DLD1 (cell line): ENCODE measurements around the gene RXRG.

ENCODE experiments used
- in situ Hi-C: cut with HindIII; loops from 2 replicates; pipeline ENCODE4 v1.10.0; 2017; ENCODE audit warnings: low sequenced_read_pairs

The RXRG gene

DNA sequence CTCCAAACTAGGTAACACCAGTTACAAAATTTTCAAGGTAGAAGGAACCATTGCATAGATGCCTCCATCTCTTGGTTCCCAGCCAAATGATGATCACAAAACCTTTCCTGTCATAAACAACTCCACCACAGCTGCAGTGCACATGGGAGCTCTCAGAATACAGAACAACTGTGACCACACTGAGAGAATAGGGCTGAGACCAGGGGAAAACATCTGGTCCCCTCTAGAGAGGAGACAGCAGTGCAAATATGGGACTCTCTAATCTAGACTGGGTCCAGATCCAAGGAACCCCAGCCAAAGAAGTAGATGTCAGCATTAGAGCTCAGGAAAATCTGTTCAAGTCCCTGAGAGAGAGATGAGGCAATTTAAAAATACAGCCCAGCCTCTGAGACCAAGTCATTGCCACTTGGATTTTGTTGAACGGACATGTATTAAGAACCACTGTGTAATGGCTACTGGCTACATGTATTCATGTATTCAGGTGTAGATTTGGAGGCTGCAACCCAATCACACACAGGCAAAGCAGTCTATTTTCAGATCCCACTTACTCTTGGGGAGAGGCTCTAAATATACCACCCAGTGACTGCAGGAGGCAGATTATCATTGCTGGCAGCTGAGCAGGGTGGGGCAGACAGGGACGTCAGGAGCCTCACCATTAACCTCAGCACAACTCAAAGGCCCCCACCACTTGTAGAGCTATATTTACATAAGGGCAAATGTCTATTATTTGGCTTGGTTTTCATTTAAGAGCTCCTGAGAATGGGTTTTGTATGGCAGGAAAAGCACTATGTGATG is 7.6 kb upstream of the RXRG start:
- in situ Hi-C loops: no loop called here

DNA sequence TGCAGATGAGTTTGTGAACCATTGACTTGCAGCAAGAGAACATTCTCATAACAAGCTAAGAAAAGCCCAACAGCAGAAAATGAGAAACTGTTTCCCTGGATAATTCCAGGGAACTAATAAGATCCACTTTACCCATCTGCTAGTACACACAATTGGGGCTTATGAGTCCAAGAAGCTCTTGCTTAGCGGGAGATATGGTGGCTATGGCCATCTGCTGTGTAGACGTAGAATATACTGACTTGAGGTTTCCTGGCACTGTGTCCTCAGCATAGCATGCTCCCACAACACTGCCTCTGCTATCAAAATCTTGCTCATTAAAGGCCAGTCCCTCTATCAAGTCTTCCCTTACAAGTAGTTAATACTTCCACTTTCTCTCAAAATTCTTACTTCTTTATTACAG is 6.8 kb upstream of the RXRG start:
- in situ Hi-C loops: no loop called here

DNA sequence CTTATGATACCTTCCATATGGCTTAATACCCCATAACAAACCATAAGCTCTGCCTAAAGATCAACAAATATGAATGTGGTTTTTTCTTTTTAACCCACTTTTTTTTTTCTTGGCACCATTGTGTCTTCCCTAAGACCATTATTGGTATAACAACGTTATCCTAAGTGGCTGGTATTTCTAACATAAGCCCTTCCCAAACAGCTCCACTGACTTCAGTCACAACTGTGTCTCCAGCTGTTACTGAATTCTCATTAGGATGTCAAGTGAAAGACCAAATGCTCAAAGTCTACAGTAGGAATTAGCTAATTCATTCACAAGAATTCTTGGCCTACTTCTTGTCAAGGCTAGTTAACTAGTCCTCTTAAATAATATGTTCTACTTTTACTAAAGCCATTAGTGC is 4.2 kb upstream of the RXRG start:
- in situ Hi-C loops: no loop called here

DNA sequence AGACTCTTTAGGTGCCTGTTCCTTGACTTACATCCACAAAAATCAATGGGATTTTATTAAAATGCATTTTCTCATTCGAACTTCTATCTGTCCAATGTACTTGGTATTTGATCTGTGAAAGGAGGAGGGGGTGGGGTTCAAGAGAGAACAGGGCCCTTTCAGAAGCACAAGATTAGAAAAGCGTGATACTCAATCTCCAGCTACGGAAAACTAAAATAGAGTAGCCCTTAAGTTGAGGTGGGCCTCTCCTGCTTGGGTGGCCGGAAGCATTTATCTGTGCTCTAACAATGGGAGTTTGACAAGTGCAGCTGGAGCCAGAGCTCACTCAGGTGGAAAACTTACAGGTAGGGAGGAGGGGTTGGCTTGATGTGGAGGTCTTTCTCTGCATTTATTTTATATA is 462 bp upstream of the RXRG start:
- in situ Hi-C loops: no loop called here

DNA sequence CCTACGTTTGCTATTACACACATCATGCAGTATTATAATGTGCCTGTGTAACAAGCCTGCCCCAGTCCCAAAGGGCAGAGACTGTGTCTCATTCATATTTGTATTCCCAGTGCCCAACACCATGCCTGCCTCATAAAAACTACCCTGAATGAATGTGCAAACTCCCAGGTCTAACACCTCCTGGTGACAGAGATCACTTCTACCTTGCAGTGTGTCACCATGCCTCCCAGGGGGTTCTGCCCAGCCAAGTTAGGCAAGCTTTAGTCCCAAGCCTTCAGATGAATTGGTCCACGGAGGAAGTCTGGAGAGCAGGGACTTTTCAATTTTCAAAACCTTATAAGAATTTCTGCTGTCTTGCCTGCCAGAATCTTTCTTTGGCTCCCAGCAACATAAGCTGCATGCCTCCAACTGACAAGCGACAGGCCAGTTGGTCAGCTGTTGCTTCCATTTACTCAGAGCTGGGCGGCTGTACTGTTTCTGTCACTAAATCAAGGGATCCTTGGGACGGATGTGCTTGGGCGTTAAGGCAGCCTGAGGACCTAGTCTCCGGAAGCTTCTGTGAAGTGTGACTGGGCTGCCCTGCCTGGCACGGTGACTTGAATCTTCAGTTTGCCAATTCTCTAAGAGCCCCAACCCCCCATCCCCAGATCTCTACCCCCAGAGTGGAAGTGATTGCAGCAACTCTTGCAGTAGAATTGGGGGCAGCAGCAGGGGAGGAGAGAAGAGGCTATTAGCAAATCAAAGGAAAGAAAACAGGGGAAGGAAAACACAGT is 1.2 kb downstream of the RXRG start:
- in situ Hi-C loops: no loop called here

DNA sequence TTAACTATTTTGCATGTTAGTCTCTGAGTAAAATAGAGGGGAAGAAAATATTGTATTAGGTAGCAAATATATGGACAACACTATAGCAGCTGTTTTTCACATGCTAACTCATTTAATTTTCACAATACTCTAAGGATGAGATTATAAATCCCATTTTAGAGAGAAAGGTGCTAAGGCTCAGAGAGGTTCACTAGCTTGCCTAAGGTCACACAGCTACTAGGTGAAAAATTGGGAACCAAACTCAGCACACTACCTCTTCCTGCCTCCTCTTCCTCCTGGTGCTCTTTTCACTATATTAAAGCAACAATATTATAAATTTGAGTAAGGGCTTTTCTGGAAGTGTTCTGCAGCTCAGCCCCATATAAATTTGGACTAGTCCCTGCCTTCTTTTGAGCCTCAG is 2.3 kb downstream of the RXRG start:
- in situ Hi-C loops: no loop called here

DNA sequence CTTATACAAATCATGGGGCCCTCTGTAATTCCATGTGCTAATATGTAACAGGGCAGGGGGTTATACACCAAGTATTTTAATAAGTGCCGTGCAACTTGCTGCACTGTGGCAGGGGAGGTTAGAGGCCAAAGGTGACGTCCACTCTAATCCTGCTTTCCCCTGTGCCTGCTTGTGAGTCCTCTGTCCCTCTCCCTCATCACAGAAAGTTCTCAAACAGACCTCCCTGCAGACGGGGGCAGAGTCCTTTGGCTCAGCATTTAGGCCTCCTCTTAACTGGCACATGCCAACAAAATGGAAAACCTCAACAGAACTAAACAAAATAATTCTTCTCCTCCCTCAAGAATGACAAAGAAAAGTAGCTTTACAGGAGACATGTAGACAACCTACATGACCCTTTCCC is 2.9 kb downstream of the RXRG start:
- in situ Hi-C loops: no loop called here

DNA sequence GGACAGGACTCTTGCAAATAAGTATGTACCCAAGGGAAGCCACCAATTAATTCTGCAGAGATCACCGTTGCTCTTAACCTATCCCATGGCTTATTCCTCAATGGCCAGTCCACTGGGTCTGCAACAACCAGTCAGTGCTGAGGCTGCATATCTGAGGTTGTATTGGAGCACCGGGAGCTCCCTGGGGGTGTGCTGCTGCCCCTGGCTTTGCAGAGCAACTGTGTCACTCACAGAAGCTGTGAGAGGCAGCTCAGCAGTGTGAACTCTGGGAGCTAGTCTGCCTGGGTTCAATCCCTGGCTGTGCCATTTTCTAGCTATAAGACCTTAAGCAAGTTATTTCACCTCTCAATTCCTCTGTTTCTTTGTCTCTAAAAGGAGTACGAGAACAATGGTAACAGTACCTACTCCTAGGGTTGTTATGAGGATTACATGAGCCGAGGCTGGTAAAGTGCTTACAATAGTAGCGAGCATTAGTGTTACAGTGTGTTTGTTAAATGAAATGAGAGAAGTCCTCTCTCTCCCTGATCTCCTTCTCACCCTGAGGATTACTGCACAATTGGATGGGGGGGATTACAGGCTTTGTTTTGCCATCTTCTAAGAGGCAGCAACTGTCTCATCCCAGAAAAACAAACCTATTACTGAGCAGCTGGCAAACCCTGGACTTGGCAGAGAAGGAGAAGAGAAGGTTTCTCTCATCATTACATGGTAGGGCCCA is 3.6 kb downstream of the RXRG start:
- in situ Hi-C loops: no loop called here

DNA sequence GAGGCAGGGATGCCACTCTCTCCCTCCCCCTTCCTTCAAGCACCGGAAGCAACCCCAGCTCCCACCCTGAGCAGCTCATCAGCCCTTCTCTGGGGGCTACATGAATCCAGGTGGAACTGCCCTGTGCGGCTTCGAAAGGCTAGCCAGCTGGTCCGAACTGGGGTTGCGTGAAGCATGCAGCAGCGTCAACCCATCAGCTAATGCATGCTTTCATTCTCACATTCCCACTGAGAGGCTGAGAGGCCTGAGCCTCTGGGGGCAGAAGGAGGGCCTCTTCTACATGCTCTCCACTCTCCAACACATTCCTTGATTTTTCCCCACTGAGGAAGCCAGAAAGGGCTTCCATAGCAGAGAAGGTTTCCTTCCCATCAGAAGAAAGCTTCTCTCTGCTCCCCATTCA is 5.6 kb downstream of the RXRG start:
- in situ Hi-C loops: no loop called here

DNA sequence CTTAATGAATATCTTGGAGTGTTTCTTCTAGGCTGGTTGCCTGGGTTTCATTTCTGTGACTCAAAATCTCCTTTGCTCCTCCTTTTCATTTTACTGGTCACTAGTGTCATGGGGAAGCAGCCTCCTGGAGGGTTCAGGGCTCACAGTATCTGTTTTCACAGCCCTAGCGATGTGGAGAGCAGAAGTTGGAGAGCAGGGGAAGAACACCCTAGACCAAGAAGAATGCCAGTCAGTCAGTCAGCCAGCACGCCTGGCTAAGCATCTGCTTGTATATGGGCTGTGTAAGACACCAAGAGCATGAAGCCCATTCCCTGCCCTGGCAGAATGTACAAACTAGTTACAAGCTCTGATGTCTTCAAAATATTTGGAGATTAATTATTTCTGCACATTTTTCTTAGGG is 7.9 kb downstream of the RXRG start:
- in situ Hi-C loops: no loop called here

DNA sequence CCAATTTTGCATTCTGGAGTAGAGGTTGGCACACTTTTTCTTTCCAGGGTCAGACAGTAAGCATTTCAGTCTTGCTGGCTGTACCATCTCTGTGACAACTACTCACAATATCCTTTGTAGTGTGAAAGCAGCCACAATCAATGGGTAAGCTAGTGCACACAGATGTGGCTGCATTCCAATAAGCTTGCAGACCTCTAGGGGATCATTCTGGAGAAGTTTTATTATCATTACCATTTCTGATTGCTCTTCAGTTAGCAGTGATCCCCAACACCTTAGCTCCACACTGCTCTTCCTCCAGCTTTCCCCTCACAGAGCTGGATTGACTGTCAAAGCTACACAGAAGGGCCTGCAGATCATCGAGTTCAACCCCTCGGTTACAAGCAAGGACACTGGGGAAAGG is 9.1 kb downstream of the RXRG start:
- in situ Hi-C loops: no loop called here

DNA sequence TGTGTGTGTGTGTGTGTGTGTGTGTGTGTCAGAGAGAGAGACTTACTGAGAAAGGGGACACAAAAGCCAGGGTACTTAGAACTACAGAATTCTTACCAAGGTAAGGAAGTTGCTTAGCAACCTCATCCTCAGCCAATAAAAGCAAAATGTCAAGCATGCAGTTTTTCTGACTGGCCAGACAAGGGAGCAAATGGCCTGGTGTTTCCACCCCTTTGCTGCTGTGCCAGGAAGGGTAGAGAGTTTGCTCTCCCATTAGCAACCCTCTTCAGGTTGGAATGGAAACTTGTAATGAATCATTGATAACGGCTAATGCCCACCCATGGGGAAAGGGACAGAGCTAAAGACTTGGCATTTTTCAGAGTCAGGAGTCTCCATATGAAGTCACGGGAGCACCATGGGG is 10.6 kb downstream of the RXRG start:
- in situ Hi-C loops: no loop called here

DNA sequence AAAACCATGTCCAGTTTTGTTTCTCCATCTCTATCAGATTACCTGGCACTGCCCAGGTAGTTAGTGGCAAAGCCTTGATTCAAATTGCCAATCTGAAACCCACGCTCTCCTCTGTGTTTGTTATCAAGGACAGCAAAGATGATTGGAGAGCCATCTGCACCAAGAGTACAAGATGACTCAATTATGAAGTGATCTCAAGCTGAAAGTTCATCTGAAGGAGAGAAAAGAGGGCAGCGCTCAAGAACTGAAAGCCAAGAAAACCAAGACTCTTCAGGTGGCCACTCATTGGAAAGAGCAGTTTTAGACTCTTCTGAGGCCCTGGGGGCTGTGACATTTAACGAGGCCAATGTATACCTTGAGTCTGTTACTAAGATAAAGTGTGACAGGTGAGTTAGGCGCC is 13.8 kb downstream of the RXRG start:
- in situ Hi-C loops: no loop called here

DNA sequence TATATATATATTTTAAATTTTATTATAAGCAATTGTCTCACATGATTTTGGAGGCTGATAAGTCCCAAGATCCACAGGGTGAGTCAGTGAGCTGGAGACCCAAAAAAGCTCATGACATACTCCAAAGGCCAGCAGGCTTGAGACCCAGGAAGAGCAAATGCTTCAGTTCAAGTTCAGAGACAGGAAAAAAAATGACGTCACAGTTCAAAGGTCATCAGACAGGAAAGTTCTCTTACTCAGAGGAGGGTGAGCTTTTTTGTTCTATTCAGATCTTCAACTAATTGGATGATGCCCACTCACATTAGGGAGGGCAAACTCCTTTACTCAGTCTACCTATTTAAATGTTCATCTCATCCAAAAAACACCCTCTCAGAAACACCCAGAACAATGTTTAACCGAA is 18.2 kb downstream of the RXRG start:
- in situ Hi-C loops: no loop called here

DNA sequence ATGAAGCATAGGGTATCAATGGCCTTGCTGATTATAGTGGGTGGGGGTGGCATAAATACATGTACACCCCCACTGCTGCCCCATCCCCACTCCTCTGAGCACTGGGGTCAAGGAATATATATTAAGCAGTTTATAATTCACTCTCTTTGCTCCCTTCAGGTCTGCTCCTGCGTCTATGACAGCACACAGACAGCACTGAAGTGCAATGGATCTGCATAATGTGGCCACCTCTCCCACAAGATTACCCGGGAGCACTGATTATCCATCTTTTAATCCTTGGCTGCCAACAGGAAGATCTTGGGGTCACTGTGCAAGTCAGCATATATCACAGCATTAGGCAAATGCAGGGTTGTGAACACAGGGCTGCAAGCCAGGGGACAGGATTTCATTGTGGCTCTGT is 19.3 kb downstream of the RXRG start:
- in situ Hi-C loops: no loop called here

DNA sequence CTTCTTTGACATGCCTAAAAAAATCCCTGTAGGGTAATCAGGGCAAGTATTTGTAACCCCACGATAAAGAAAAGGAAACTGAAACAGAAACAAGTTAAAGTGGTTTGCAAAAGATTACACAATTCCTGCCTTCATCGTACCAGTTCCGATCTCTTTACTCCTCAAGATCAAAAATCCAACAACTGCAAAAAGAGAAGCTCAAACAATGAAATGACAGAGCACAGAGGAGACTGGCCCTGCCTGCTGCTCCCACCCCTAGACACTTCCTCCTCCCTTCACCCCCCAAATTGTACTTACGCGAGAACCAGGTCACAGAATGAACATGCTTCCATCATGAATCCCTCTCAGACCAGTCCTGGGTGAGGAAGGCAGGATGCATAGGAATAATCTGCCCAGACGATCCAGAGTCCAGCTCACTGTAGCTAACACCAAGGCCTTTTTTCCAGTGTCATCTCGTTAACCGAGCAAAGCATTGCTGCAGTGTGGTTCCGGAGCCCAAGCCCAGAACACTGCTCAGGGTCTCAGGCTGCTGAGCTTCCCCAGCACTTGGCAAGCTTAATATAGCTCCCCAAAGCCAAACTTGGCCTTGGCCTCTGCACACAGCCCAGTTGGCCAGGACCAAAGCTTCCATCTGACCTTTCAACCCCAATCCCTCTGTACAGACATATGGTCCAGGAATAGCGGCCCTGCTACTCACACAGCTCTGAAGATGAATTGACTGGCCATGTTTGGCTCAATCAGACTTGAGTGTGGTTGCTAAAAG is 20.3 kb downstream of the RXRG start:
- in situ Hi-C loops: no loop called here

DNA sequence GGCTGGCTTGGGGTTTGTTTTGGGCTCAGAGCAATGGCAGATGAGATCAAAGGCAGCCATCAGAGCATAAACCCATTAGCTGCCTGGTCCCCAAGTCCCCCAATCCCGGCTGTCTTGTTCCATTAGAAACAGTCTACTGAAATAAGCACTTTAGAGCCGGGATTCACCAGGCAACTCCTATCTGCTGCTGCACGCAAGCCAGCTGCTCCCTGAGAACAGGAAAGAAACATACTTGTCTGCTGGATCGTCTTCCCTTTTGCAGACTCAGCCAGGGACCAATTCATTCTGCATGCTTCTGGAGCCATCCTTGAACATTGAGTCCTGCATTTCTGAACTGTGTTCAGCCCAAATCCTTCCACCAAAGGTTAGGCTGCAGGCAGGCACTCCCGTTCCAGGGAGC is 21.8 kb downstream of the RXRG start:
- in situ Hi-C loops: no loop called here

DNA sequence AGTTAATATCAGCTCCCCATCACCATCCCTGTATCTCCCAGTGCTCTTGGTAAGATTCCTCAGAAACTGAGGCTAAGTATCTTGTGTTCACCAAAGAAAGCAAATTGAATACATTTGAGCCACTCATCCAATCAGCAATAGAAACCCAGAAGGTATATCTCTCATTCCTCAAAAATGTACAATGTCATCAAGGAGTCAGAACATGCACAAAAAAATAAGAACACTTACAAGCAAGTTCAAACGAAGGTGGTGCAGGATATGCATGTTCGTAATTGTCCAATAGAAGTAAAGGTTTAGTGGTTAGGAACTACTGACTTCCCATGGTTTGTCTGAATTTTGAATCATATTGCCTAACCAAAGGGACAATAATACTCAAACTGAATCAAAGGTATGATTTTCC is 24.3 kb downstream of the RXRG start:
- in situ Hi-C loops: no loop called here

DNA sequence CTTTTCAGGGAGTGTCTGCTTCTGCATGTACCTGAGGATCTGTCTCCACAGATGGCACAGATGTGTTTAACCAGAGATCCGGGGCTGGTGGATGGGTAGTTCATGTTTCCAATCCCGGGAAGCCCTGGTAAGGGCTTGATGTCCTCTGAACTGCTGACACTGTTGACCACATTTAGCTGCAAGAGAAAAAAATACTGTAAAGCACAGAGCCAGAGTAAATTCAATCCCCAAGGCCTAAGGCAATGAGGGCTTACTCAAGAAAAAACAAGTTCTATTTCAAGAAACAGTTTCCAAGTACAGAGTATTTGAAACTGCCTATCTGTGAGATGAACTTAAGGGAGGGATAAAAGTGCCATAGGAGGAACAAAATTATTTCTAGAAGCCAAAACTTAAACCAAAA is 25.1 kb downstream of the RXRG start:
- in situ Hi-C loops: no loop called here

DNA sequence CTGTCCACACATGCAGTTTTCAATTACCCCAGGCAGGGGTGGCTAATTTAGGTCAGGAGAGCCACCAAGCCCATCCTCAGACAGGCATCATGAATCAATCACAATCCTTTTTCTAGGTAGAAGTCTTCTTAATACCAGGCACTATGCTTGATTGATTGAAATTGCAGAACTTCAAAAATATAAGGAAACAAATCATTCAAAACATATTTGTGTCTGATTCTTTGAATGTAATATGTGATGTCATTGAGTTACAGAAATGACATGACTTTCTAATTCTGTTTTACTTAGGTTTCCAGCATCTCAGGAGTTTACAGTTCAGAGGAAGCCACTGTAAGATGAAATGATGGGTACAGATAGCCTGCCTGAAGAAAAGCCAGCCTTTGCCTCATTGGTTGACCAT is 26.7 kb downstream of the RXRG start:
- in situ Hi-C loops: no loop called here

DNA sequence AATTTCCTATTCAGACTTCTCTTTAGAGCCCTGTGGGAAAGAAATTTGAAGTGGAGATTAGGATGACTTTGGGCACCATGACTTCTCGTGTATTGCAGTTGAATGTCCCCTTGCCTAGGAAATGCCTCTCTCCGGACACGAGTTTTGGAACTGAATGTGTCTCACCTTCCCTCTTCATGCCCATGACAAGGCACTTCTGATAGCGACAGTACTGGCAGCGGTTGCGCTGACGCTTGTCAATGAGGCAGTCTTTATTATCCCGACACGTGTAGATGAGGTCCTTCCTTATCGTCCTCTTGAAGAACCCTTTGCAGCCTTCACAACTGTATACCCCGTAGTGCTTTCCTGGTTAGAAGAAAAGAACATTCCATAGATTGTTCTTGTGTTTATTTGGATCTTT is 28.1 kb downstream of the RXRG start:
- in situ Hi-C loops: no loop called here
